ENCODE results near the gene KNL1. TPM values are rescaled to one million over a fixed set of nuclear protein-coding genes. Genes with fewer than 3 reads are reported as not detected.

KNL1 gene
- total RNA-seq, 4 donors from 2014 or later = 6.6 to 26.6 (median 12.8) TPM

DNA sequence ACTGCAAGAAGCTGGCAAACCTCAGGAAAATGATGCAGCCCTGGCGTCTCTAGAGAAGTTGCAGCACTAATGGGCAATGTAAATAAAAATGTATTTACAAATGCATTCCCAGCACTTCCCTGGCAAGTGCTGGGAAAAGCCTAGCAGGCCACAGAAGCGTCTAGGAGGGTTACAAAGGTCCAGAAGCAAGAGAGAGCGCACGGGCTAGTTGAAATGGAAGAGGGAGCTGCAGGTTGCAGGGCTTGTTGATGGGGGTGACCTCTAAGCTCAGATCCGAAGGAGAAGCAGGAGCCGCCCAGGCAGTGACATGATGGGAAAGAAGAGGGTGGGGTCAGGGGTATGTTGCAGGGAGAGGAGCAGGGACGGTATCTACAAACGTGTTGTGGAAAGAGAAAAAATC lies 2.7 kb upstream of the KNL1 start:
- H3K36me3 ChIP-seq = no peaks in the 10 kb centered on the region
- no peaks in the 10 kb centered on the region for H3K9me3 ChIP-seq
- H3K4me1 ChIP-seq = peaks cover 0 to 9% (median 3%) of the 10 kb centered on the region in 4 donors
- H3K4me3 ChIP-seq = peak overlapping the region in 1 of 4 donors; percentile 46
- no peak overlapping the region for H3K27ac ChIP-seq
- DNase-seq = no peak
- H3K27me3 ChIP-seq = no peaks in the 10 kb centered on the region
- TF ChIP-seq, protein P1, sequence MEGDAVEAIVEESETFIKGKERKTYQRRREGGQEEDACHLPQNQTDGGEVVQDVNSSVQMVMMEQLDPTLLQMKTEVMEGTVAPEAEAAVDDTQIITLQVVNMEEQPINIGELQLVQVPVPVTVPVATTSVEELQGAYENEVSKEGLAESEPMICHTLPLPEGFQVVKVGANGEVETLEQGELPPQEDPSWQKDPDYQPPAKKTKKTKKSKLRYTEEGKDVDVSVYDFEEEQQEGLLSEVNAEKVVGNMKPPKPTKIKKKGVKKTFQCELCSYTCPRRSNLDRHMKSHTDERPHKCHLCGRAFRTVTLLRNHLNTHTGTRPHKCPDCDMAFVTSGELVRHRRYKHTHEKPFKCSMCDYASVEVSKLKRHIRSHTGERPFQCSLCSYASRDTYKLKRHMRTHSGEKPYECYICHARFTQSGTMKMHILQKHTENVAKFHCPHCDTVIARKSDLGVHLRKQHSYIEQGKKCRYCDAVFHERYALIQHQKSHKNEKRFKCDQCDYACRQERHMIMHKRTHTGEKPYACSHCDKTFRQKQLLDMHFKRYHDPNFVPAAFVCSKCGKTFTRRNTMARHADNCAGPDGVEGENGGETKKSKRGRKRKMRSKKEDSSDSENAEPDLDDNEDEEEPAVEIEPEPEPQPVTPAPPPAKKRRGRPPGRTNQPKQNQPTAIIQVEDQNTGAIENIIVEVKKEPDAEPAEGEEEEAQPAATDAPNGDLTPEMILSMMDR (IDR thresholded peaks at IDR 0.05) = no peak
- TF ChIP-seq POLR2A (IDR thresholded peaks at IDR 0.05) = no peak

DNA sequence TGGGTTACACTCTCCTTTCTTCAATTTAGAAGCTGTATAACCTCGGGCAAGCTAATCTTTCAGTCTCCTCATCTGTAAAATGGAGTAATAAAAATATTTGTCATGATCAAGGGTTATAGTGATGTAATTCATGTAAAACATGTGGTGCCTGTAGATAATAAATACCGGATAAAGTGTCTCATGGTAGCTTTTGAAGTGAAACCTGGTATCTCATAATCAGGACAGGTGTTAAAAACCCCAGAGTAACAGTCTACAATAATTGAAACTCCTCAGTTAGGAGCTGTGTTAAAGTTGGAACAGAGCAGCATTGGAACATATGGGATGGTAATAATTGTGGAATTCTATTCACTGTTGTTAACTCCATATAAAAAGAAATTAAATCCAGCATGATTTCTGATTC lies 884 bp upstream of the KNL1 start:
- TF ChIP-seq, protein P1 (IDR thresholded peaks at IDR 0.05) = no peak
- no peak for DNase-seq
- Histone ChIP-seq H3K36me3 (no peaks in the 10 kb centered on the region), H3K27me3 (no peaks in the 10 kb centered on the region), H3K27ac (peak overlapping the region in 2 of 4 donors; percentile 76 to 90), H3K4me1 (peaks cover 0 to 9% (median 3%) of the 10 kb centered on the region in 4 donors), H3K9me3 (no peaks in the 10 kb centered on the region), H3K4me3 (no peak overlapping the region)

DNA sequence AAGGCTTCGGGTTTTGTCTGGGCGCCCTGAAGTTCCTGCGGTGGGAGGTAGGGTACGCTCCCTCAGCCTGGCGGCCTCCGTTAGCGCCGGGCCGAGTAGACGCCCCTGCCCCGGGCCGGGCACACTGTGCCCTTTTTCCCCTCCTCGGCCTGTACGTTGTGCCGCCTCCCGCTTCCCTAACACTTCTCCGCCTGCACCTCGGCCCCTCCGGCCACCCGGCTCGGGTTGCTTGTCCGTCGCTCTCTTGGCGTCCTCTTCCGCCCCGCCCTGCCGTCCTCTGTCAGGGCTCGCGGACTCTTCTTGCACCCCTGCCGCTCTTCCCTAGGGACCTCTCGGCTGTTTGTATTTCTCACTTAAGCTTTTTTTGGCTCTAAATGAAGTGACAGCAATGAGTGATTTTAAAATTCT lies 384 bp downstream of the KNL1 start:
- Histone ChIP-seq H3K4me3 (peak overlapping the region; percentile 45 to 66 (median 58)), H3K27me3 (no peaks in the 10 kb centered on the region), H3K27ac (peak overlapping the region; percentile 76 to 91 (median 88)), H3K4me1 (peaks cover 0 to 9% (median 3%) of the 10 kb centered on the region in 4 donors), H3K36me3 (no peaks in the 10 kb centered on the region), H3K9me3 (no peaks in the 10 kb centered on the region)
- TF ChIP-seq, protein P1 (IDR thresholded peaks at IDR 0.05) = peak in 2 of 6 experiments; percentile 22 to 34
- TF ChIP-seq POLR2A (IDR thresholded peaks at IDR 0.05) = no peak
- DNase-seq = peak; percentile 32 to 82 (median 69)

DNA sequence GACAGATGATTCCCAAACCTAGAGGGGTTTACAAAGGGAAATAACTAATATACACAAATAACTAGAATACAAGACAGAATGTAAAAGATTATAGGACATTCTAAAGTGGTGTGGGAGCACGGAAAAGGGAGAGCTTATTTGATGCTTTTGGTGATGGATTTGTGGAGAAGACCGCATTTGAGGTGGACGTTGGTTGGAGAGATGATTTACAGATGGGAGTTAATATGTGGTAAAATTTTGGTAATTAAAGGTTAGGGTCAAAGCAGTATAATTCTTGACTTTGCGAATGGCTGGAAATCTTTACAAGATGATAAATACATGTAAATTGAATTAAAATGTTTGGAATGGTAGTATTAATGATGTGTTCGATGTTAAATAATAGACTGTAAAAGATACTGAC lies 1.2 kb downstream of the KNL1 start:
- Histone ChIP-seq H3K36me3 (no peaks in the 10 kb centered on the region), H3K4me1 (peaks cover 0 to 9% (median 3%) of the 10 kb centered on the region in 4 donors), H3K27ac (no peak overlapping the region), H3K4me3 (peak overlapping the region in 2 of 4 donors; percentile 65 to 66), H3K9me3 (no peaks in the 10 kb centered on the region), H3K27me3 (no peaks in the 10 kb centered on the region)
- TF ChIP-seq, protein P1 (IDR thresholded peaks at IDR 0.05) = no peak
- no peak for TF ChIP-seq POLR2A (IDR thresholded peaks at IDR 0.05)
- no peak for DNase-seq

DNA sequence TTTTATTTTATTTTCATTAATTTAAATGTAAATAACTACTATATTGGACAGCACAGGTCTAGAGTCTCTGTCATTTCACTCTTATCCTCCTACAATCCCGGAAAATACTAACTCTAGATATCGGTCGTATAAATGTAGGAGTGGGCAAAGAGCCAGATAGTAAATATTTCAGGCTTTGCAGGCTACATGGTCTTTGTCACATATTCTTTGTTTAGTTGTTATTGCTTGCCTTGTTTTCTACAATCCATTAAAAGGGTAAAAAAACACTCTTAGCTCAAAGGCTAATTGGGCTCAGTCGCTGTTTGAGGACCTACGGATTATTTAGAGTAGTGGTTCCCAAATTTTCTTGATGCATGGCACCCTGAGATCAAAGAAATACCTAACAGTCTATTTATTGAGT lies 1.7 kb downstream of the KNL1 start:
- no peaks in the 10 kb centered on the region for H3K27me3 ChIP-seq
- no peak overlapping the region for H3K27ac ChIP-seq
- no peak for TF ChIP-seq POLR2A (IDR thresholded peaks at IDR 0.05)
- TF ChIP-seq, protein P1 (IDR thresholded peaks at IDR 0.05) = no peak
- no peaks in the 10 kb centered on the region for H3K9me3 ChIP-seq
- no peak overlapping the region for H3K4me3 ChIP-seq
- DNase-seq = no peak
- H3K36me3 ChIP-seq = no peaks in the 10 kb centered on the region
- peaks cover 0 to 9% (median 3%) of the 10 kb centered on the region in 4 donors for H3K4me1 ChIP-seq

DNA sequence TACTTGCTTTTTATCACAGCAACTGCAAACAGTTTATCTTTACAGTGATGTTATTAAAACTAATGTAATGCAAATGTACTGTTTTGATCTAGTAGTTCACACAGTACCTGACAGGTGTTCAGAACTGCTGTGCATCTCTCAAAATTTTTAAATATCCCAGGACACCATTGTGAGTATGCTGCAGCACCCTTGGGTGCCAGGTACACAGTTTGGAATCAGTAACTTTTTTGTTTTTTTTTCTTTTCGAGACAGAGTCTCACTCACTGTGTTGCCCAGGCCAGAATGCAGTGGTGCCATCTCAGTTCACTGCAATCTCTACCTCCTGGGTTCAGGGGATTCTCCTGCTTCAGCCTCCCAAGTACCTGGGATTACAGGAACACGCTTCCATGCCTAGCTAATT lies 3.0 kb downstream of the KNL1 start:
- TF ChIP-seq, protein P1 (IDR thresholded peaks at IDR 0.05) = no peak
- no peak for TF ChIP-seq POLR2A (IDR thresholded peaks at IDR 0.05)
- Histone ChIP-seq H3K9me3 (no peaks in the 10 kb centered on the region), H3K4me1 (peaks cover 0 to 9% (median 3%) of the 10 kb centered on the region in 4 donors), H3K4me3 (no peak overlapping the region), H3K27ac (no peak overlapping the region), H3K27me3 (no peaks in the 10 kb centered on the region), H3K36me3 (no peaks in the 10 kb centered on the region)
- no peak for DNase-seq
